Globus pallidus (tissue), 1 donor: ENCODE measurements around the gene CCDC201.
"Not testable (repeated sequence)": the region's sequence is repeated elsewhere in the genome, so short reads cannot be mapped to it uniquely, and the experiment has no call there.

Experiments used
- DNase-seq: peaks from one replicate; pipeline ENCODE4 v3.0.0-alpha.2; 2015; ENCODE audit warnings: low spot score

CCDC201 gene

GRCh38 chr7:45817913-45818312, 55.0 kb downstream of the CCDC201 start:
- DNase-seq: not testable (repeated sequence)

DNA sequence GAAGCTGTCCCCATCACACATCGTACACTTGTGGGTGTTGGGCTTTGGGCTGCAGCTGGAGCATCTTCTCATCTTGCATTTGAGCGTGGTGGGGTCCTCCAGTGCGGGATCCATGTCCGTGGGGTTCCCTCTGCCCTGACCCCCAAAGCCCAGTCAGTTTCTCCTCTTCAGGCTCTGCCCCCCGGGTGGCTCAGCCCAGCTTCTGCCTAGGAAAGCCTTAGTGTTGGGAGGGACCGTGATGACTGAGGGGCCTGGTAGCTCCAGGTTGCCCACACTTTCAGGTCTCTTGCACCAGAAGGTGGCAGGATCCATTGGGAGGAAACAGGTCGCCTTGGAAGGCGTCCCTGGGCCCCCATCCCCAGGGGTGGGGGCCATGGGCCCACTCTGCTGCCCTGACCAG, 55.9 kb downstream of the CCDC201 start:
- DNase-seq: not testable (repeated sequence)

GRCh38 chr7:45814216-45815118, 58.4 kb downstream of the CCDC201 start:
- not testable (repeated sequence) for DNase-seq

GRCh38 chr7:45813771-45814170, 59.1 kb downstream of the CCDC201 start:
- not testable (repeated sequence) for DNase-seq

- no peak for DNase-seq
These were observed 59.9 kb downstream of the CCDC201 start for GRCh38 chr7:45812946-45813345.

- not testable (repeated sequence) for DNase-seq
These were observed 61.1 kb downstream of the CCDC201 start for GRCh38 chr7:45811652-45812234.

- not testable (repeated sequence) for DNase-seq
These were observed 62.4 kb downstream of the CCDC201 start for GRCh38 chr7:45810451-45811005.
